Fibroblast of skin of back (primary cell): ENCODE measurements around the gene MTA1.
A peak's percentile ranks its signal among the peaks of the same experiment; 100 is the strongest.

Experiments used
- DNase-seq: peaks from one replicate; pipeline ENCODE4 v3.0.0-alpha.2; 2013

The MTA1 gene

GRCh38 chr14:105446971-105447370, 27.3 kb downstream of the MTA1 start:
- no peak for DNase-seq

GRCh38 chr14:105447651-105448640, 28.3 kb downstream of the MTA1 start:
- no peak for DNase-seq

GRCh38 chr14:105448706-105449111, 29.1 kb downstream of the MTA1 start:
- peak; percentile 53 for DNase-seq

GRCh38 chr14:105449276-105450122, 29.9 kb downstream of the MTA1 start:
- no peak for DNase-seq

- no peak for DNase-seq
Measured at GRCh38 chr14:105450123-105450505, 30.5 kb downstream of the MTA1 start.

- no peak for DNase-seq
Measured at GRCh38 chr14:105450864-105451720, 31.5 kb downstream of the MTA1 start.

- no peak for DNase-seq
Measured at GRCh38 chr14:105452963-105453362, 33.3 kb downstream of the MTA1 start.

- DNase-seq: no peak
Measured at GRCh38 chr14:105453847-105454246, 34.2 kb downstream of the MTA1 start.

GRCh38 chr14:105455086-105455640, 35.5 kb downstream of the MTA1 start:
- no peak for DNase-seq

GRCh38 chr14:105455766-105456660, 36.4 kb downstream of the MTA1 start:
- no peak for DNase-seq

- no peak for DNase-seq
Measured at GRCh38 chr14:105456736-105457617, 37.4 kb downstream of the MTA1 start.

- no peak for DNase-seq
Measured at GRCh38 chr14:105458010-105458409, 38.4 kb downstream of the MTA1 start.

GRCh38 chr14:105458571-105458970, 38.9 kb downstream of the MTA1 start:
- no peak for DNase-seq

- DNase-seq: no peak
Measured at GRCh38 chr14:105460116-105460515, 40.5 kb downstream of the MTA1 start.

GRCh38 chr14:105460616-105461015, 41.0 kb downstream of the MTA1 start:
- no peak for DNase-seq

GRCh38 chr14:105461903-105462302, 42.3 kb downstream of the MTA1 start:
- no peak for DNase-seq

GRCh38 chr14:105464501-105464900, 44.9 kb downstream of the MTA1 start:
- no peak for DNase-seq

- peak; percentile 79 for DNase-seq
Measured at GRCh38 chr14:105465209-105466031, 45.8 kb downstream of the MTA1 start.
